ENCODE data around the gene PCLAF. TPM values are rescaled to one million over a fixed set of nuclear protein-coding genes. Genes with fewer than 3 reads are reported as not detected.
A peak's percentile ranks its signal among the peaks of the same experiment; 100 is the strongest.

PCLAF gene
- 138 TPM in 2 replicates for total RNA-seq (2021)
- Bru-seq, nascent RNA, result percentile 97 among the genes with signal in this experiment
- percentile 99 among the genes with signal in this experiment for BruChase-seq, experiment 1, labeled RNA remaining after a 2-hour chase
- BruChase-seq, experiment 2, labeled RNA remaining after a 6-hour chase, result percentile 100 among the genes with signal in this experiment
- long read RNA-seq, transcript PCLAF-202 (3 exons, 911 nt), result minor isoform, 68 of 422 reads
- long read RNA-seq, transcript PCLAF-201 (4 exons, 2,194 nt), result major isoform, 347 of 422 reads
- long read RNA-seq, partial matches to known transcripts, result 0 of 422 reads
- long read RNA-seq, other reads (novel, unspliced or antisense), result 5 of 422 reads

DNA sequence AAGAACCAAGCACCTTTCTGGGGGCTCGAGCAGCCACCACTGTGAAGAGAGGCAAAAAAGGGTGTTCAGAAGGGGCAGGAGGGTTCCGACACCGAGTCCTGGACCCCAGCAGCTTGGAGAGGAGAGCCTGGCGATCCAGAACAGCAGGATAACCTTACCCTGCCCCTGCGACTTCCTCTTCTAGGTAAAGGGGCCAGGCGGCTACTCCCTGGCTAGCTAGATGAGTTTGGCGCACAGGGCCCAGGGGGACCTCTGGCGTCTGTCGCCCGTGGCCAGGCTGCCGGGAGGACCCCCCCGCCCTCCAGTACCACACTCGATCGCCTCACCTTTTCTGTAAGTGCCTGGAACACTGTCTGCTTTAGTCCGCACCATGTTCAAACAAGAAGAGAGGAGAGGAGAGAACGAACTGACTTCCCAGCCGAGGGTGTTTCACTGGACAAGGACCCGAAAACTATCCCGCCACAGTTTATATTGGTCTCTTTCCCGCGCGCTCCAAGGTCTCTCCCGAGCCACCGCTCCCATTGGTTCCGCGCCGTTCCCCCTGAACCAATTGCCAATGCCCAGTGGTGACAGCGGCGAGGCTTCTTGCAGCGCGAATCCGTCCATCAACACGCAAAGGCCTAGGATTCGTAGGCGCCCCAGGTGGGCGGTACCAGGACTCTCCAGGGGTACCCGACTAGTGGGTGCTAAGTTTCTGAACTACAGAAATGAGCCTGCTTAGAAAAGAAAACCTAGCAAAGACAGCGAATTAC is at the start of gene PCLAF:
PCLAF (minus strand) TSS at position 442 of the 752 bp plus-strand sequence; CDS start at position 372, 70 bp downstream.
- H3K9me3 ChIP-seq (ENCODE audit: low read depth, low read length, poor library complexity, severe bottlenecking), result no peaks in the 10 kb centered on the region
- ChIA-PET CTCF (no interaction called here), POLR2A (ENCODE audit: low non-redundant PET) (interaction anchor here (0.5 kb wide), 1 partner anchor 23 kb away, joined by 3 read pairs; no protein-coding TSS in a partner anchor)
- peak within 1 kb of the TSS; percentile 70 for H3K4me3 ChIP-seq (ENCODE audit: low read depth, low read length, poor library complexity, severe bottlenecking)
- peak within 1 kb of the TSS; percentile 80 for H3K27ac ChIP-seq (ENCODE audit: low read depth, low read length, poor library complexity, severe bottlenecking)
- intact Hi-C loops (cut with micrococcal nuclease; ENCODE audit: unreplicated experiment), result no loop called here
- no TSS peak for BruUV-seq (replicated peaks)
- TF ChIP-seq EZH2 (IDR thresholded peaks at IDR 0.05; ENCODE audit: borderline replicate concordance, low read depth, low read length, poor library complexity, severe bottlenecking) (no peak), CTCF (conservative IDR thresholded peaks at IDR 0.05; ENCODE audit: low read depth, low read length) (no peak)
- H3K27me3 ChIP-seq (replicated peaks; ENCODE audit: insufficient read depth, low read depth, low read length, poor library complexity), result no peaks in the 10 kb centered on the region
- H3K4me1 ChIP-seq (ENCODE audit: insufficient read depth, low read length, poor library complexity, severe bottlenecking), result peaks cover 18% of the 10 kb centered on the region
- peak; percentile 99 for DNase-seq (ENCODE audit: low spot score)
- peaks cover 17% of the 10 kb centered on the region for H3K36me3 ChIP-seq (ENCODE audit: insufficient read depth, low read length, poor library complexity, severe bottlenecking)

DNA sequence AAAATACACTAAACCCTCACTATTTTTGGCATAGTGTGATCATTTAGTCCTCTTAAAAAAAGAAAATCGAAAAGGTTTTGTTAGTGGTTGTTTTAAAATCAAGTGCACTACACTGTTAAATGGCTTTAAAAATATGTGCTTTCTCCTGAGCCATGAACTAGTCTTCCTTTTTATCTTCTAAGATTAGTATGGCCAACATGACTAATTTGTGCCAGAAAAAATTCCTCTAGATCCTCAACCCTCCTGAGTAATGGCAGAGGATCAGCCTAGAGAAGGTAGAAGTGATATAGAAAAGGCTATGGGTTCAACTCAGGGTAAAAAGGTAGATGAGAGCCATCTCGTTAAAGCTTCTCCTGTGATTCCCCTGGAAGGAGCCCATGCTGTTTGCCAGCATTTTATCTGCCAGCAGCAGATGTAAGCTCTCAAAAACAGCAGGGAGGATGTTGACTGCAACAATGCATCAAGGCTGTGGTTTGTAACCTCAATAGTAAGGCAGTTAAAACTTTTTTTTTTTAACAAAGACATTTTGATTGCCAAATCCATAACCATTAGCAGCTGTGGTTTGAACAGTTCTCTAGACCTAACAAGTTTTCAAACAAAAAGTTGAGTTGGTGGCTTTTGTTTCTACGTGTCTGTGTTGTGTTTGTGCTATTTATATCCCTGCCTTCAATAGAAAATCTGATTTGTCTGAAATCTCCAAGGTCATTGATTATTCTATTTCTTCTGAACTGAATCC is 48.9 kb upstream of the PCLAF start:
- no peaks in the 10 kb centered on the region for H3K27me3 ChIP-seq (replicated peaks; ENCODE audit: insufficient read depth, low read depth, low read length, poor library complexity)
- TF ChIP-seq CTCF (conservative IDR thresholded peaks at IDR 0.05; ENCODE audit: low read depth, low read length) (no peak), EZH2 (IDR thresholded peaks at IDR 0.05; ENCODE audit: borderline replicate concordance, low read depth, low read length, poor library complexity, severe bottlenecking) (no peak)
- H3K36me3 ChIP-seq (ENCODE audit: insufficient read depth, low read length, poor library complexity, severe bottlenecking), result peaks cover 7% of the 10 kb centered on the region
- BruUV-seq (replicated peaks), result no TSS peak
- peak overlapping the region; percentile 1 for H3K27ac ChIP-seq (ENCODE audit: low read depth, low read length, poor library complexity, severe bottlenecking)
- intact Hi-C loops (cut with micrococcal nuclease; ENCODE audit: unreplicated experiment), result loop anchor here (10.0 kb wide), 1 partner anchor 225 kb away; no protein-coding TSS in a partner anchor
- H3K9me3 ChIP-seq (ENCODE audit: low read depth, low read length, poor library complexity, severe bottlenecking), result no peaks in the 10 kb centered on the region
- H3K4me1 ChIP-seq (ENCODE audit: insufficient read depth, low read length, poor library complexity, severe bottlenecking), result peaks cover 20% of the 10 kb centered on the region
- DNase-seq (ENCODE audit: low spot score), result peak; percentile 93
- no peak overlapping the region for H3K4me3 ChIP-seq (ENCODE audit: low read depth, low read length, poor library complexity, severe bottlenecking)
- CTCF ChIA-PET, result interaction anchor here (0.7 kb wide), 1 partner anchor 54 kb away, joined by 3 read pairs; no protein-coding TSS in a partner anchor
- POLR2A ChIA-PET (ENCODE audit: low non-redundant PET), result interaction anchor here (0.5 kb wide), 1 partner anchor 292 kb away, joined by 5 read pairs; no protein-coding TSS in a partner anchor

- intact Hi-C loops (cut with micrococcal nuclease; ENCODE audit: unreplicated experiment), result loop anchor here (10.0 kb wide), 1 partner anchor 225 kb away; no protein-coding TSS in a partner anchor
Measured at GRCh38 chr15:64429448-64429847, 48.2 kb upstream of the PCLAF start.

More at GRCh38 chr15:64429448-64429847, 48.2 kb upstream of the PCLAF start:
- Histone ChIP-seq H3K9me3 (ENCODE audit: low read depth, low read length, poor library complexity, severe bottlenecking) (no peaks in the 10 kb centered on the region), H3K36me3 (ENCODE audit: insufficient read depth, low read length, poor library complexity, severe bottlenecking) (peaks cover 8% of the 10 kb centered on the region), H3K4me1 (ENCODE audit: insufficient read depth, low read length, poor library complexity, severe bottlenecking) (peaks cover 20% of the 10 kb centered on the region), H3K27ac (ENCODE audit: low read depth, low read length, poor library complexity, severe bottlenecking) (no peak overlapping the region), H3K27me3 (replicated peaks; ENCODE audit: insufficient read depth, low read depth, low read length, poor library complexity) (no peaks in the 10 kb centered on the region), H3K4me3 (ENCODE audit: low read depth, low read length, poor library complexity, severe bottlenecking) (no peak overlapping the region)
- no peak for DNase-seq (ENCODE audit: low spot score)
- CTCF ChIA-PET, result no interaction called here
- TF ChIP-seq EZH2 (IDR thresholded peaks at IDR 0.05; ENCODE audit: borderline replicate concordance, low read depth, low read length, poor library complexity, severe bottlenecking), result no peak
- no peak for TF ChIP-seq CTCF (conservative IDR thresholded peaks at IDR 0.05; ENCODE audit: low read depth, low read length)
- BruUV-seq (replicated peaks), result no TSS peak
- POLR2A ChIA-PET (ENCODE audit: low non-redundant PET), result interaction anchor here (0.5 kb wide), 1 partner anchor 293 kb away, joined by 5 read pairs; no protein-coding TSS in a partner anchor
